ENCODE measurements around the gene DGKI. TPM values are rescaled to one million over a fixed set of nuclear protein-coding genes. Genes with fewer than 3 reads are reported as not detected.

Gene DGKI
- total RNA-seq, 1 experiment from 2014 or later = 0.15 TPM

GRCh38 chr7:137563981-137564380, 282.8 kb downstream of the DGKI start:
- no peak overlapping the region for H3K4me2 ChIP-seq (ENCODE audit: low read length)
- no peaks in the 10 kb centered on the region for H3K4me1 ChIP-seq (ENCODE audit: control insufficient read depth in 1 of 2, insufficient read depth in 2 of 2, low read length in 2 of 2)
- no peaks in the 10 kb centered on the region for H4K20me1 ChIP-seq (ENCODE audit: insufficient read depth)
- no peaks in the 10 kb centered on the region for H3K9me2 ChIP-seq (ENCODE audit: insufficient read depth)
- POLR2A ChIA-PET = no interaction called here
- H3K9me3 ChIP-seq (ENCODE audit: control insufficient read depth in 1 of 2, insufficient read depth in 1 of 2, low read depth in 1 of 2, low read length in 2 of 2) = no peaks in the 10 kb centered on the region
- no peak overlapping the region for H3K27ac ChIP-seq (ENCODE audit: low read depth, low read length)
- RAD21 ChIA-PET (ENCODE audit: low non-redundant PET in 1 of 2, low total read pairs in 2 of 2, uncharacterized antibody in 2 of 2, unreplicated experiment in 2 of 2) = no interaction called here
- CTCF ChIA-PET = no interaction called here
- ATAC-seq (no peak), DNase-seq (ENCODE audit: low read depth, low spot score) (no peak)
- no peak overlapping the region for H2AFZ ChIP-seq (ENCODE audit: low read depth, low read length, poor library complexity, severe bottlenecking)
- no peak overlapping the region for H3K4me3 ChIP-seq (replicated peaks in 1 of 2; ENCODE audit: low read depth in 1 of 2, low read length in 2 of 2)
- intact Hi-C loops (cut with micrococcal nuclease) = no loop called here
- H3K36me3 ChIP-seq (ENCODE audit: control insufficient read depth in 1 of 2, insufficient read depth in 2 of 2, low read length in 2 of 2) = no peaks in the 10 kb centered on the region
- TF ChIP-seq POLR2A (IDR thresholded peaks at IDR 0.05; ENCODE audit: borderline replicate concordance, extremely low read depth, insufficient read depth, insufficient read length) = no peak
- no peak for TF ChIP-seq ZFX (IDR thresholded peaks at IDR 0.05)
- TF ChIP-seq TCF7L2 (IDR thresholded peaks at IDR 0.05; ENCODE audit: borderline replicate concordance, extremely low read depth, insufficient read depth, insufficient read length) = no peak
- TF ChIP-seq SIN3A (IDR thresholded peaks at IDR 0.05; ENCODE audit: low read depth) = no peak
- no peak for TF ChIP-seq RAD21 (IDR thresholded peaks at IDR 0.05; ENCODE audit: low read depth)
- no peak for TF ChIP-seq JUND (IDR thresholded peaks at IDR 0.05)
- no peak for TF ChIP-seq EGR1 (IDR thresholded peaks at IDR 0.05; ENCODE audit: low read depth)
- no peak for TF ChIP-seq CEBPB (IDR thresholded peaks at IDR 0.05; ENCODE audit: low read depth)
- no peak for TF ChIP-seq YY1 (IDR thresholded peaks at IDR 0.05; ENCODE audit: extremely low read depth, insufficient replicate concordance, low read depth, low read length)
- TF ChIP-seq SP1 (IDR thresholded peaks at IDR 0.05; ENCODE audit: low read depth) = no peak
- TF ChIP-seq SRF (IDR thresholded peaks at IDR 0.05; ENCODE audit: low read depth) = no peak
- TF ChIP-seq MAX (IDR thresholded peaks at IDR 0.05) = no peak
- TF ChIP-seq ATF3 (IDR thresholded peaks at IDR 0.05) = no peak
- TF ChIP-seq POLR2AphosphoS5 (IDR thresholded peaks at IDR 0.05; ENCODE audit: low read depth, low read length) = no peak
- no TSS peak for BruUV-seq (replicated peaks)
- no peaks in the 10 kb centered on the region for H3K27me3 ChIP-seq (ENCODE audit: insufficient read depth, low read length)
- no peaks in the 10 kb centered on the region for H3K79me2 ChIP-seq (ENCODE audit: insufficient read depth, low read length)
- H3K9ac ChIP-seq (ENCODE audit: low read length) = no peak overlapping the region

- Histone ChIP-seq H3K9ac (ENCODE audit: low read length) (no peak overlapping the region), H3K36me3 (ENCODE audit: control insufficient read depth in 1 of 2, insufficient read depth in 2 of 2, low read length in 2 of 2) (no peaks in the 10 kb centered on the region), H3K4me2 (ENCODE audit: low read length) (no peak overlapping the region), H3K79me2 (ENCODE audit: insufficient read depth, low read length) (no peaks in the 10 kb centered on the region), H2AFZ (ENCODE audit: low read depth, low read length, poor library complexity, severe bottlenecking) (no peak overlapping the region), H3K27me3 (ENCODE audit: insufficient read depth, low read length) (no peaks in the 10 kb centered on the region), H3K9me3 (ENCODE audit: control insufficient read depth in 1 of 2, insufficient read depth in 1 of 2, low read depth in 1 of 2, low read length in 2 of 2) (no peaks in the 10 kb centered on the region), H4K20me1 (ENCODE audit: insufficient read depth) (no peaks in the 10 kb centered on the region), H3K27ac (ENCODE audit: low read depth, low read length) (no peak overlapping the region), H3K4me3 (replicated peaks in 1 of 2; ENCODE audit: low read depth in 1 of 2, low read length in 2 of 2) (no peak overlapping the region), H3K9me2 (ENCODE audit: insufficient read depth) (no peaks in the 10 kb centered on the region), H3K4me1 (ENCODE audit: control insufficient read depth in 1 of 2, insufficient read depth in 2 of 2, low read length in 2 of 2) (no peaks in the 10 kb centered on the region)
- no TSS peak for BruUV-seq (replicated peaks)
- POLR2A ChIA-PET = no interaction called here
- RAD21 ChIA-PET (ENCODE audit: low non-redundant PET in 1 of 2, low total read pairs in 2 of 2, uncharacterized antibody in 2 of 2, unreplicated experiment in 2 of 2) = no interaction called here
- TF ChIP-seq EZH2 (IDR thresholded peaks at IDR 0.05) (no peak), POLR2AphosphoS5 (IDR thresholded peaks at IDR 0.05; ENCODE audit: low read depth, low read length) (no peak), POLR2A (IDR thresholded peaks at IDR 0.05; ENCODE audit: borderline replicate concordance, extremely low read depth, insufficient read depth, insufficient read length) (no peak), ZNF274 (IDR thresholded peaks at IDR 0.05; ENCODE audit: low read depth, low read length) (no peak)
- DNase-seq (ENCODE audit: low read depth, low spot score) = no peak
- intact Hi-C loops (cut with micrococcal nuclease) = no loop called here
- ATAC-seq = no peak
- CTCF ChIA-PET = no interaction called here
Observed at GRCh38 chr7:137547485-137547884, 299.3 kb downstream of the DGKI start.

Measured in HCT116 (cell line).